GM19452 (cell line): ENCODE results near the gene PLXNA3.
"Not testable (repeated sequence)": the region's sequence is repeated elsewhere in the genome, so short reads cannot be mapped to it uniquely, and the experiment has no call there.

Experiments used
- ATAC-seq: cut with Tn5 transposase; IDR thresholded peaks from one replicate; pipeline ENCODE4 v1.9.1; 2021; ENCODE audit not compliant: unreplicated experiment

Gene PLXNA3

GRCh38 chrX:154496591-154497137 lies 38.6 kb downstream of the PLXNA3 start:
- not testable (repeated sequence) for ATAC-seq

- not testable (repeated sequence) for ATAC-seq
Measured at GRCh38 chrX:154501423-154501822, 43.3 kb downstream of the PLXNA3 start.

- no peak for ATAC-seq
Measured at GRCh38 chrX:154502098-154502497, 44.0 kb downstream of the PLXNA3 start.

- no peak for ATAC-seq
Measured at GRCh38 chrX:154502989-154503388, 44.9 kb downstream of the PLXNA3 start.

- ATAC-seq = no peak
Measured at GRCh38 chrX:154505734-154506133, 47.7 kb downstream of the PLXNA3 start.

- no peak for ATAC-seq
Measured at GRCh38 chrX:154506483-154507332, 48.6 kb downstream of the PLXNA3 start.

GRCh38 chrX:154507673-154508383 lies 49.7 kb downstream of the PLXNA3 start:
- no peak for ATAC-seq

- ATAC-seq = no peak
Measured at GRCh38 chrX:154508384-154508745, 50.3 kb downstream of the PLXNA3 start.

- ATAC-seq = no peak
Measured at GRCh38 chrX:154509455-154509854, 51.4 kb downstream of the PLXNA3 start.

- no peak for ATAC-seq
Measured at GRCh38 chrX:154511761-154512160, 53.7 kb downstream of the PLXNA3 start.

- ATAC-seq = no peak
Measured at GRCh38 chrX:154512879-154513553, 54.9 kb downstream of the PLXNA3 start.

GRCh38 chrX:154513716-154514115 lies 55.6 kb downstream of the PLXNA3 start:
- ATAC-seq = no peak

- ATAC-seq = no peak
Measured at GRCh38 chrX:154515090-154515965, 57.2 kb downstream of the PLXNA3 start.

- ATAC-seq = peak; percentile 90
Measured at GRCh38 chrX:154515966-154516655, 58.0 kb downstream of the PLXNA3 start, which contains the start of gene FAM3A. Gene FAM3A, minus strand, starts transcription at chrX:154516232. Its CDS starts 460 bp downstream, at chrX:154515772.

GRCh38 chrX:154516656-154517100 lies 58.6 kb downstream of the PLXNA3 start:
- ATAC-seq = peak; percentile 5

GRCh38 chrX:154517101-154517781 lies 59.2 kb downstream of the PLXNA3 start:
- ATAC-seq = no peak

- no peak for ATAC-seq
Measured at GRCh38 chrX:154519389-154519788, 61.3 kb downstream of the PLXNA3 start.

- no peak for ATAC-seq
Measured at GRCh38 chrX:154525606-154526490, 67.8 kb downstream of the PLXNA3 start.
